Measurements from ENCODE around the gene TMTC2.

Gene TMTC2

GRCh38 chr12:82954064-82954463 lies 267.4 kb downstream of the TMTC2 start:
- DNase-seq (ENCODE audit: low spot score), result no peak

GRCh38 chr12:82954572-82954971 lies 267.9 kb downstream of the TMTC2 start:
- DNase-seq (ENCODE audit: low spot score), result no peak

GRCh38 chr12:82955043-82955442 lies 268.3 kb downstream of the TMTC2 start:
- no peak for DNase-seq (ENCODE audit: low spot score)

GRCh38 chr12:82958966-82959365 lies 272.3 kb downstream of the TMTC2 start:
- no peak for DNase-seq (ENCODE audit: low spot score)

DNA sequence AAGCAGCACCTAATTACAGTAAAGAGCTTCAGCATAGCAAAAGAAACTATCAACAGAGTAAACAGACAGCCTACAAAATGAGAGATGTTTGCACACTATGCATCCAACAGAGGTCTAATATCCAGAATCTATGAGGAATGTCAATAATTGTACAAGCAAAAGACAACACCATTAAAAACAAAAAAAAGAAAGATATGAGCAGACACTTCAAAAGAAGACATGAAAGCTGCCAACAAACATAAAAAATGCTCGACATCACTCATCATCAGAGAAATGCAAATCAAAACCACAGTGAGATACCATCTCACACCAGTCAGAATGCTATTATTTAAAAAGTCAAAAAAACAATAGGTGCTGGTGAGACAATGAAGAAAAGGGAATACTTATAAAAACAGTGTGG lies 273.1 kb downstream of the TMTC2 start:
- no peak for DNase-seq (ENCODE audit: low spot score)

GRCh38 chr12:82961835-82962234 lies 275.1 kb downstream of the TMTC2 start:
- DNase-seq (ENCODE audit: low spot score), result no peak

DNA sequence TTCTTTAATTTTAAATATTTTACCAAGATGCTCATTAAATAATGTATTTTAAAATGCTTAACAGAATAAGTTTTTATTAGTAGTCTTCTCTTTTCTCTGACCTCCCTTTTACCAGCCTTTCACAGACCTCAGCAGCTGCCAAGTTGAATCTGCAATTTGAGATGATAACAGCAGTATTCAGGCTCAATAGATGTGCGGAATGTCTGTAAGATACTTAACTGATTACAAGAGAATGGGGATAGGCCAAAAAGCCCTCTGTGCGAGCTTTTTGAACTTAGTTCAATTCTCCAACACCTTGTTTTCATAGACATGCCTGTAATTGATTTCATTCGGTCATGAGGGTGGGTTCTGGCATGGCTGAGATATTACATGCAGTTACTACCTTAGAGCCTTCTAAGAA lies 277.2 kb downstream of the TMTC2 start:
- no peak for DNase-seq (ENCODE audit: low spot score)

GRCh38 chr12:82964446-82964845 lies 277.7 kb downstream of the TMTC2 start:
- no peak for DNase-seq (ENCODE audit: low spot score)

DNA sequence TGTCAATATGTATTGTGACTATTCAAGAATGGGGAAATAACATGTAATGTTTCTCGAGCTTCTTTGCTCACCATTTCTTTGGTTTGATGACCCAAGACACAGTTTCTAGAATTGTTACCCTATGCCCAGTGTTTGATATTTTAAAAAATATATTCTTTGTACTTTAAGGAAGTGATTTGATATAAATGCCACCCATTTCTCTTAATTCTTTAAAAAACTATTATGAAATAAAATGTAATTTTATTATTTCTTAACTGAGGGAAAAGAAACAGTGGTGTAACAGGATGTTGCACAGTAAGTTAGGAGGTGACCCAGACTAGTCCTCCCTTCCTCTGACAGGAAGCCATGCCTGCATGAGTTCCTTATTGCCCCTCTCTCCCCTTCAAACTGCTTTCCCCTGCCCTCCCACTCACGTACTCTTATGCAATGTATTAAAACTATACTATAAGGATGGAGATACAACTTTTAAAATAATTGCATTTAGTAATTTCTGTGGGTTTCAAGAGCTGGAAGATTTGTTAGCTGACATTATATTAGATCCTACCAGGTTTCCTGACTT lies 279.4 kb downstream of the TMTC2 start:
- DNase-seq (ENCODE audit: low spot score), result no peak

- DNase-seq (ENCODE audit: low spot score), result no peak
Measured at GRCh38 chr12:82968631-82969367, 282.1 kb downstream of the TMTC2 start.

GRCh38 chr12:82970614-82971013 lies 283.9 kb downstream of the TMTC2 start:
- no peak for DNase-seq (ENCODE audit: low spot score)

DNA sequence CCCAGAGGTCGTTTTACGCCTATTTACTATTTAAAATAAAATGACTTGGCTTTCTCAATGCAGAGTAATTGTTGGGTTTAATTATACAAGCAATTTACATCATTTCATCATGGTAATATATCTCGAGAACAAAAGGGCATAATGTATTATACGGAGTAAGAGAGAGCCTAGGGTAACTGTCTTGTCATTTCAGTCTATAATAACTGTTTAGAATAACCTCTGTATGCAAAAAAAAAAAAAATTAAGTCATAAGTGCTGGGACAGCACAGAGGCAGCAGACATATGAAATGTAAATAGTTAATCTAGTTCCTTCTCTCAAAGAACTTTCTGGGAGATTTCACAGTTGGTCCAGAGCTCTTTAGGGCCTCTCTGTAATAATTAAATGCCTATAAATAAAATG lies 284.9 kb downstream of the TMTC2 start:
- no peak for DNase-seq (ENCODE audit: low spot score)

DNA sequence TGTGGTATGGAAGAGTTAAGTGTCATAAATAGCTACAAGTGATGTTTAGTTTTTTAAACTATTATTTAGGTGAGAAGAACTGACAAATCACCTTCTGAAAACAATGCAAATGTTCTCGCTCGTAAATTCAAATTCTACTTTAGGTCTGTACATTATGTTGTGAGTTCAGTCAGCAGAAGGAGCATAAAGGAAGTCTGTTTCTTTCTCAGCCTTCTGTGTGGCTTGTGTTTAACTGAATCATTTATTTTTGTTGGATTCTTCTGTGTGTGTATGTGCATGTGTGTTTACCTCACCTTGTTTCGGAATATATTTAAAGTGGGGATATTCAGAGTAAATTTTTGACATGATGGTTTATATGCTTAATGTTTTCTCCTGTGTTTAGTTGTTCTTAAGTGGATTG lies 285.9 kb downstream of the TMTC2 start:
- DNase-seq (ENCODE audit: low spot score), result no peak

- no peak for DNase-seq (ENCODE audit: low spot score)
Measured at GRCh38 chr12:82973592-82973991, 286.9 kb downstream of the TMTC2 start.

DNA sequence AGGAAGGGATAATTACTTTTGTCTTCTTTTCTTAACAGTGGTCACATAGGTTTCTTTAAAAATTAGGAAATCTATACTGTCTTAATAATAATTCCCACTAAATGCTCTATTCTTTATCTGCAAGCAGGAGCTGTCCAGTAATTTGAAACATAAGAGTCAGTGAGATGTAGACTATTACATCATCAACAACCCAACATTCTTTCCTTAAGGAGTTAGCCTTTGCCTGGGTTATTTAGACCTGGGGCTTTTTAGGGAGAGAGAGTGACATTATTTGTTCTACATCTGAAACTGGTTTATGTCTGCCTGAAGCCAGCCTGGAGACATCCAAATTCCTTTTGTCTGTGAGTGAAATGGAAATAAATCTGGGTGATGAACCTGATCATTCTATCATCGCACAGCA lies 294.4 kb downstream of the TMTC2 start:
- DNase-seq (ENCODE audit: low spot score), result no peak

GRCh38 chr12:82994117-82994516 lies 307.4 kb downstream of the TMTC2 start:
- DNase-seq (ENCODE audit: low spot score), result no peak

DNA sequence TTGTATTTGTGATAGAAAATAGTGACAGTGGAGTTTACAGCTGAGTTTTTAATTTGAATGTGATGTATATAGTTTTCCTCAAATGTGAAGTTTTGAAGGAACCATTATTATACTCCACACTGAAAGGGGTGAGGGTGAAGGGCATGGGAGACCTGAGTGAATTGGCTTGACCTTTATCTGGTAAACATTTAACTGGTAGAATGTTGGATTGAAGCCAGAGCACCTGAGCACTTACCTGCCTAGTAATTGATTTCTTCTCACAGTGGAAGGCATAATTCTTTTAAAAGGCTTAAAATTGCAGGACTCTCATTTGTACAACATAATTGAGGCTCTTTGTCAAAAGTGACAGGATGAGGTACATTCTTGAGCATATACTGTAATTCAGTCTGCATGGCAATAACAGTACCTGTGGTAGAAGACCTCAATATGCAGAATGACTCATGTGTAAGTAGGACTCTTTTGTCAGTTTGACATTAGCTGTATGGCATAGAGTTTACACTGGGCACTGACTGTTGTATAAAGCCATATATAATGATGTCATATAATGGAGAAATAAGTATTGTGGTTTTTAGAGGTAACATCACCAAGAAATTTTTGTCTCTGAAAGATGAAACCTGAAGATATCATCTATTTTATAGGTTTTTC lies 309.6 kb downstream of the TMTC2 start:
- no peak for DNase-seq (ENCODE audit: low spot score)

DNA sequence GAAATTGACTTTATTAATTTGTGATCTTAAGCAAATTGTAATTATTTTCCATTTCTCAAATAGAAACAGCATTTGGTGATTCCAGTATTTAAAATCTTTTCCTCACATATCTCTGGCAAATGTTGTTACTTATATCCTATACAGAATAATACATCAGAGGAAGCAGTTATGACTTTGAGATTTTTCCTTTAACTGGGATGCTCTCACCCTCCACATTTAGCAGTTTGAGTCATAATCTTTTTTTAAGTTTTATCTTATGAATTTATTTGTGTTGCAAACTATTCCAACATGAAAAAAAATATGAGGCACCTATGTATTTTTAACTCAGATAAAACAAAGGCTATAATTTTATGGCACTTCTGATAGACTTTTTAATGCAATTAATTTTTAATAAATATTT lies 311.8 kb downstream of the TMTC2 start:
- DNase-seq (ENCODE audit: low spot score), result no peak

- DNase-seq (ENCODE audit: low spot score), result no peak
Measured at GRCh38 chr12:83003026-83003425, 316.3 kb downstream of the TMTC2 start.

DNA sequence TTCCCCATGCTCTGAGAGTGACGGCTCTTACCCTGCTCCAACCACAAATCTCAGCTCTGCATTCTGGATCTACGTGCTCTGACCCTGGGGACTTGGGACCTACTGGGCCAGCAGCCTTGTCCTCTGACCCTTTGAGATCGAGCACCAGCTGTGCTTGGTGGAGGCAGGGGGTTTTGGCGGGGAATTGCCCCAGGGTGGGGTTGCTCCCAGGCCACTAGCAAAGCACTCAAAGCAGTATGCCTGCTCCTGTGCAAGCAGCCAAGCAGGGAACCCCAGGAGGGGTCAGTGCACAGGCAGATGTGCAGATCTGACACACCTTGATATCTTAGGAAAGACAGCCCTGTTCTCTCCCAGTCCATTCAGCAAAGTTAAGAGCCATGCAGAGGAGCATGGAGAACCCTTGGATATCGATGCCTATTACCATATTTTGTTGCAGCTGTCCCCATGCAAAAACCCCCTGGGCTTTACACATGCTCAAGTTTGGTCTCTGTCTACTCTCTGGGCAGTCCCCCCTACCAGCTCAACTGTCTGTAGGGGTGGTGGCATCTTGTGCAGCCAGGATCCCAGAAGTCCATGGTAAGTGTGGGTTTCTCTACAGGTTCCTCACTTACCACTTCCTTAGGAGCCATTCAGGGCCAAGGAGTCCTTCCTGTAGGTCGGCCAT lies 319.0 kb downstream of the TMTC2 start:
- no peak for DNase-seq (ENCODE audit: low spot score)

- DNase-seq (ENCODE audit: low spot score), result no peak
Measured at GRCh38 chr12:83008703-83009102, 322.0 kb downstream of the TMTC2 start.

DNA sequence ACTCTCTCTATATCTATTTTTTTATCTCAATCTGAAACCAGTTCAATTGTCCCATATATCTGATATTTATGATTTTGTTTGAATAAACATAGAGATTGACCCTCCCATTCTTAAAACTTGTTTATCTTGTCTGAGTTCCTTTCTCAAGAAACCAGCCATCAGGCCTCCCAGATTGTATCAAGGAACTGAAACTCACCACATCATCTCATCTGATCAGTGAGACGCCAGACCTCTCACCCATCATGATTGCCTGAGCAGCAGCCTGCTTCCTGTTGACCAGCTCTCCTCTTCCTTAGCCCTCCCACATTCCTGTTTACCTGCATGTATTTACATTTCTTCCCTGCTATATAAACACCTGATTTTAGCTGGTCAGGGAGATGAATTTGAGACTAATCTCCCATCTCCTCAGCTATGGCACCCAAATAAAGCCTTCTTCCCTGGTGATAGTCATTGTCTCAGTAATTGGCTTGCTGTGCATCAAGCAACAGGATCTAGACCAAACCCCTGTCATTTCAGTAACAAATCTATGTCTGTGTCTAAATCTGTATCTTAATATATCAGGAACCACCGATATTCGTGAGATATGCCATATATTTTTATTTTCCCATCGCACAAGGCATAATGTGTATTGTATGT lies 323.6 kb downstream of the TMTC2 start:
- DNase-seq (ENCODE audit: low spot score), result no peak
